Caco-2 (cell line): ENCODE results near the gene RIMS3. TPM values are rescaled to one million over a fixed set of nuclear protein-coding genes. Genes with fewer than 3 reads are reported as not detected.
"Not testable (repeated sequence)": the region's sequence is repeated elsewhere in the genome, so short reads cannot be mapped to it uniquely, and the experiment has no call there.

Experiments used
- BruUV-seq: library from RNA; stranded (reverse); fragments of 400-500 nt; replicated peaks from 2 replicates; lab custom pipeline; 2021; lab: Mats Ljungman, UMichigan
- CTCF ChIA-PET: fragments of 300-600 bp; sonication (Branson Sonifier 250); formaldehyde crosslinking; loops from one replicate; lab custom pipeline; 2022; ENCODE audit warnings: antibody characterized with exemption; lab: Charles Lee
- POLR2A ChIA-PET: fragments of 300-600 bp; sonication (Branson Sonifier 250); formaldehyde crosslinking; loops from one replicate; lab custom pipeline; 2022; ENCODE audit warnings: antibody characterized with exemption; lab: Charles Lee
- DNase-seq, 2 experiments: peaks; one replicate each; pipeline versions ENCODE4 v3.0.0 to v3.0.0-alpha.2; 2020 to 2022
- H3K27me3 ChIP-seq: replicated peaks from 2 replicates; pipeline ENCODE4 v1.6.0; 2011; ENCODE audit warnings: low read length; ENCODE audit not compliant: control insufficient read depth, insufficient read depth
- H3K36me3 ChIP-seq: 2 replicates; pipeline ENCODE4 v1.5.1; 2011; ENCODE audit warnings: low read length; ENCODE audit not compliant: control insufficient read depth, insufficient read depth
- H3K4me1 ChIP-seq: fragments of 250-450 bp; sonication (Bioruptor Pico); 2 replicates; pipeline ENCODE4 v1.5.1; 2020; ENCODE audit warnings: mild to moderate bottlenecking
- H3K4me3 ChIP-seq: 2 replicates; pipeline ENCODE4 v1.5.1; 2011; ENCODE audit warnings: low read depth, mild to moderate bottlenecking, control low read depth, low read length
- H3K9me3 ChIP-seq: fragments of 250-450 bp; sonication (Bioruptor Pico); 2 replicates; pipeline ENCODE4 v1.5.1; 2020; ENCODE audit warnings: mild to moderate bottlenecking, moderate library complexity
- H3K27ac Mint-ChIP-seq: one replicate; pipeline ENCODE4 v1.8.0; 2022; ENCODE audit warnings: mixed read lengths; ENCODE audit not compliant: unreplicated experiment
- H3K27me3 Mint-ChIP-seq: one replicate; pipeline ENCODE4 v1.8.0; 2022; ENCODE audit warnings: mixed read lengths; ENCODE audit not compliant: insufficient read depth, unreplicated experiment
- H3K36me3 Mint-ChIP-seq: one replicate; pipeline ENCODE4 v1.8.0; 2022; ENCODE audit warnings: mild to moderate bottlenecking, mixed read lengths; ENCODE audit not compliant: insufficient read depth, unreplicated experiment
- H3K4me1 Mint-ChIP-seq: one replicate; pipeline ENCODE4 v1.8.0; 2022; ENCODE audit warnings: low read depth, mixed read lengths; ENCODE audit not compliant: unreplicated experiment
- H3K4me3 Mint-ChIP-seq: one replicate; pipeline ENCODE4 v1.8.0; 2022; ENCODE audit warnings: mild to moderate bottlenecking, moderate library complexity, mixed read lengths; ENCODE audit not compliant: unreplicated experiment
- H3K9me3 Mint-ChIP-seq: one replicate; pipeline ENCODE4 v1.8.0; 2022; ENCODE audit warnings: mixed read lengths; ENCODE audit not compliant: unreplicated experiment
- intact Hi-C: fragments of 100-400 bp; cut with micrococcal nuclease; formaldehyde crosslinking; loops from one replicate; pipeline ENCODE4 v1.10.0; 2022; ENCODE audit not compliant: unreplicated experiment
- total RNA-seq: library from RNA; stranded (reverse); gene quantifications from 2 replicates; pipeline ENCODE4 v1.2.3, GENCODE V29; 2022
- TF ChIP-seq, protein P1 (sequence below), 2 experiments: fragments of 200-600 bp in 1 of 2; IDR thresholded peaks; 1 replicate in 1 of 2; 2 replicates in 1 of 2; pipeline versions ENCODE4 v1.5.1 to v1.8.0; 2011 to 2022; ENCODE audit warnings: antibody characterized with exemption in 1 of 2, control low read depth in 1 of 2, inconsistent platforms in 1 of 2, low read depth in 1 of 2, low read length in 1 of 2, mild to moderate bottlenecking in 1 of 2, moderate library complexity in 1 of 2; ENCODE audit not compliant: insufficient read depth in 1 of 2, severe bottlenecking in 1 of 2, unreplicated experiment in 1 of 2

Gene RIMS3
- total RNA-seq, 1 experiment from 2014 or later: 3.1 TPM

GRCh38 chr1:40583980-40584379 lies 81.5 kb downstream of the RIMS3 start:
- peaks cover 4% of the 10 kb centered on the region for H3K27me3 Mint-ChIP-seq
- H3K4me1 ChIP-seq: no peaks in the 10 kb centered on the region
- no peak overlapping the region for H3K27ac Mint-ChIP-seq
- no peaks in the 10 kb centered on the region for H3K9me3 Mint-ChIP-seq
- H3K4me3 Mint-ChIP-seq: no peak overlapping the region
- TF ChIP-seq, protein P1, sequence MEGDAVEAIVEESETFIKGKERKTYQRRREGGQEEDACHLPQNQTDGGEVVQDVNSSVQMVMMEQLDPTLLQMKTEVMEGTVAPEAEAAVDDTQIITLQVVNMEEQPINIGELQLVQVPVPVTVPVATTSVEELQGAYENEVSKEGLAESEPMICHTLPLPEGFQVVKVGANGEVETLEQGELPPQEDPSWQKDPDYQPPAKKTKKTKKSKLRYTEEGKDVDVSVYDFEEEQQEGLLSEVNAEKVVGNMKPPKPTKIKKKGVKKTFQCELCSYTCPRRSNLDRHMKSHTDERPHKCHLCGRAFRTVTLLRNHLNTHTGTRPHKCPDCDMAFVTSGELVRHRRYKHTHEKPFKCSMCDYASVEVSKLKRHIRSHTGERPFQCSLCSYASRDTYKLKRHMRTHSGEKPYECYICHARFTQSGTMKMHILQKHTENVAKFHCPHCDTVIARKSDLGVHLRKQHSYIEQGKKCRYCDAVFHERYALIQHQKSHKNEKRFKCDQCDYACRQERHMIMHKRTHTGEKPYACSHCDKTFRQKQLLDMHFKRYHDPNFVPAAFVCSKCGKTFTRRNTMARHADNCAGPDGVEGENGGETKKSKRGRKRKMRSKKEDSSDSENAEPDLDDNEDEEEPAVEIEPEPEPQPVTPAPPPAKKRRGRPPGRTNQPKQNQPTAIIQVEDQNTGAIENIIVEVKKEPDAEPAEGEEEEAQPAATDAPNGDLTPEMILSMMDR (IDR thresholded peaks at IDR 0.05; ENCODE audit: insufficient read depth in 1 of 2, low read depth in 1 of 2, low read length in 1 of 2, severe bottlenecking in 1 of 2, unreplicated experiment in 1 of 2): no peak
- no peaks in the 10 kb centered on the region for H3K4me1 Mint-ChIP-seq
- DNase-seq: no peak
- H3K4me3 ChIP-seq: no peak overlapping the region
- no peaks in the 10 kb centered on the region for H3K9me3 ChIP-seq
- ChIA-PET POLR2A (no interaction called here), CTCF (no interaction called here)
- no peaks in the 10 kb centered on the region for H3K27me3 ChIP-seq
- no TSS peak for BruUV-seq
- intact Hi-C loops: no loop called here
- H3K36me3 ChIP-seq: no peaks in the 10 kb centered on the region
- H3K36me3 Mint-ChIP-seq: no peaks in the 10 kb centered on the region

GRCh38 chr1:40582116-40582515 lies 83.4 kb downstream of the RIMS3 start:
- H3K4me1 Mint-ChIP-seq: no peaks in the 10 kb centered on the region
- H3K27ac Mint-ChIP-seq: no peak overlapping the region
- TF ChIP-seq, protein P1 (IDR thresholded peaks at IDR 0.05; ENCODE audit: insufficient read depth in 1 of 2, low read depth in 1 of 2, low read length in 1 of 2, severe bottlenecking in 1 of 2, unreplicated experiment in 1 of 2): no peak
- Histone ChIP-seq H3K36me3 (no peaks in the 10 kb centered on the region), H3K9me3 (no peaks in the 10 kb centered on the region), H3K27me3 (no peaks in the 10 kb centered on the region), H3K4me3 (no peak overlapping the region), H3K4me1 (no peaks in the 10 kb centered on the region)
- CTCF ChIA-PET: no interaction called here
- intact Hi-C loops: no loop called here
- DNase-seq: no peak
- POLR2A ChIA-PET: no interaction called here
- no peak overlapping the region for H3K4me3 Mint-ChIP-seq
- no TSS peak for BruUV-seq
- H3K27me3 Mint-ChIP-seq: peaks cover 2% of the 10 kb centered on the region
- no peaks in the 10 kb centered on the region for H3K36me3 Mint-ChIP-seq
- no peaks in the 10 kb centered on the region for H3K9me3 Mint-ChIP-seq

DNA sequence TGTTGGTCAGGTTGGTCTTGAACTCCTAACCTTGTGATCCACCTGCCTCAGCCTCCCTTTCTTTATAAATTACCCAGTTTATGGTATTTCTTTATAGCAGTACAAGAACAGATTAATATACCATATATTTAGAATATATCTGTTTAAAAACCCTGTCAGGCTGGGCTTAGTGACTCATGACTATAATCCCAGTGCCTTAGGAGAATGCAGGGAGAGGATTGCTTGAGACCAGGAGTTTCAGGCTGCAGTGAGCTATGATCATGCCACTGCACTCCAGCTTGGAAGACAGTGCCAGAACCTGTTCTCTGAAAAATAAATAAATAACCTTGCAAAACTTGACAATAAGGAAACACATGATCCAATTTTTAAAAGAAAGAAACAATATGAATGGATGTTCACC lies 90.1 kb downstream of the RIMS3 start:
- Mint-ChIP-seq H3K9me3 (no peaks in the 10 kb centered on the region), H3K36me3 (no peaks in the 10 kb centered on the region), H3K27ac (no peak overlapping the region), H3K4me3 (no peak overlapping the region), H3K27me3 (peaks cover 2% of the 10 kb centered on the region), H3K4me1 (no peaks in the 10 kb centered on the region)
- no TSS peak for BruUV-seq
- intact Hi-C loops: no loop called here
- Histone ChIP-seq H3K36me3 (no peaks in the 10 kb centered on the region), H3K4me3 (no peak overlapping the region), H3K9me3 (no peaks in the 10 kb centered on the region), H3K4me1 (no peaks in the 10 kb centered on the region), H3K27me3 (no peaks in the 10 kb centered on the region)
- ChIA-PET CTCF (no interaction called here), POLR2A (no interaction called here)
- no peak for DNase-seq
- TF ChIP-seq, protein P1 (IDR thresholded peaks at IDR 0.05; ENCODE audit: insufficient read depth in 1 of 2, low read depth in 1 of 2, low read length in 1 of 2, severe bottlenecking in 1 of 2, unreplicated experiment in 1 of 2): no peak

GRCh38 chr1:40574805-40575204 lies 90.7 kb downstream of the RIMS3 start:
- H3K9me3 Mint-ChIP-seq, POLR2A ChIA-PET, H3K4me1 ChIP-seq, H3K36me3 ChIP-seq, H3K4me1 Mint-ChIP-seq, CTCF ChIA-PET, H3K27me3 ChIP-seq, H3K27me3 Mint-ChIP-seq, H3K4me3 ChIP-seq, DNase-seq, BruUV-seq, H3K36me3 Mint-ChIP-seq, H3K4me3 Mint-ChIP-seq, H3K9me3 ChIP-seq, intact Hi-C loops, H3K27ac Mint-ChIP-seq: not testable (repeated sequence)
